HG02870 (cell line): Measurements from ENCODE around the gene PTPRJ.
"Not testable (repeated sequence)": the region's sequence is repeated elsewhere in the genome, so short reads cannot be mapped to it uniquely, and the experiment has no call there.

Experiments used
- ATAC-seq: cut with Tn5 transposase; IDR thresholded peaks from one replicate; pipeline ENCODE4 v1.9.1; 2021; ENCODE audit warnings: mild to moderate bottlenecking, moderate library complexity; ENCODE audit not compliant: unreplicated experiment

The PTPRJ gene

DNA sequence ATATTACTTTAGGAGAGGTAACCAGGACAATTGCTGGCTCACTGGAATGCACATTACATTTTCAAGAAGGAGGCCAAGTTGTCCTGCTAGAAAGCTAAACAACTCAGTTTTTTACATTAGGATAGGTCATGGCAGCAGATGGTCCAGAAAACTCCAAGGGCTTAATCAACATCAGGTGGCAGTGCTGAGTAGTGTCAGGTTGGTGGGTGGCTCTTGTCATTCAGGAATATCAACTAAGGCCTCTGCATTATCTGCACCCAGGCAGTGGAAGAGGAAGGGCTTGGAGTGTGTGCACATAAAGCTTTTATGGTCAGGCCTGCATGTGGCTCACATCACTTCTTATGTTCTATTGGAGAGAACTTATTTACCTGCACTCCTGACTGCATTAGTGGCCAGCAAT, 204.1 kb downstream of the PTPRJ start:
- no peak for ATAC-seq

DNA sequence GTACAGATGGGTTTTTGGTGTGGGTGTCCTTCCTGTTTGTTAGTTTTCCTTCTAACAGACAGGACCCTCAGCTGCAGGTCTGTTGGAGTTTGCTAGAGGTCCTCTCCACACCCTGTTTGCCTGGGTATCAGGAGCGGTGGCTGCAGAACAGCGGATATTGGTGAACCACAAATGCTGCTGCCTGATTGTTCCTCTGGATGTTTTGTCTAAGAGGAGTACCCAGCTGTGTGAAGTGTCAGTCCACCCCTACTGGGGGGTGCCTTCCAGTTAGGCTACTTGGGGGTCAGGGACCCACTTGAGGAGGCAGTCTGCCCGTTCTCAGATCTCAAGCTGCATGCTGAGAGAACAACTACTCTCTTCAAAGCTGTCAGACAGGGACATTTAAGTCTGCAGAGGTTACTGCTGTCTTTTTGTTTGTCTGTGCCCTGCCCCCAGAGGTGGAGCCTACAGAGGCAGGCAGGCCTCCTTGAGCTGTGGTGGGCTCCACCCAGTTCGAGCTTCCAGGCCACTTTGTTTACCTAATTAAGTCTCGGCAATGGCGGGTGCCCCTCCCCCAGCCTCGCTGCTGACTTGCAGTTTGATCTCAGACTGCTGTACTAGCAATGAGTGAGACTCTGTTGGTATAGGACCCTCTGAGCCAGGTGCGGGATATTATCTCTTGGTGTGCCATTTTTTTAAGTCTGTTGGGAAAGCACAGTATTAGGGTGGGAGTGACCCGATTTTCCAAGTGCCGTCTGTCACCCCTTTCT, 210.7 kb downstream of the PTPRJ start:
- ATAC-seq = not testable (repeated sequence)

DNA sequence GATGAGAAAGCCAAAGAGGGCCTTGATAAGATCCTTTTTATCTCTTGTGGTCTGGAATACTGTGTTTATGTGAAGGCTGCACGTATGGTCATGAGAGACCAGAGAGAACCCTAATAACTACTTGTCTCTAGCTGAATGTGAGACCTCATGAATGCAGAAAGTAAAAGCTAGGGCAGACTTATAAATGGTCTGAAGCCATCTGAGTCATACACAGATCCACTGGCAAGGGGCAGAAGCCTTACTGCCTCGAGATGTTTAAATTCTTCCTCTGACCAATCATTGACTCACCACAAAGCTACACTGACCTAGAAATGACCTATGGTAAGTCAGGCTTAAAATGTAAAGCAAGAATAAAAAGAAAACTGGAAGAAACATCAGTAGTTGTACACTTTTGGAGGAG, 213.5 kb downstream of the PTPRJ start:
- no peak for ATAC-seq

- no peak for ATAC-seq
These were observed 227.5 kb downstream of the PTPRJ start for GRCh38 chr11:48207881-48208280.

DNA sequence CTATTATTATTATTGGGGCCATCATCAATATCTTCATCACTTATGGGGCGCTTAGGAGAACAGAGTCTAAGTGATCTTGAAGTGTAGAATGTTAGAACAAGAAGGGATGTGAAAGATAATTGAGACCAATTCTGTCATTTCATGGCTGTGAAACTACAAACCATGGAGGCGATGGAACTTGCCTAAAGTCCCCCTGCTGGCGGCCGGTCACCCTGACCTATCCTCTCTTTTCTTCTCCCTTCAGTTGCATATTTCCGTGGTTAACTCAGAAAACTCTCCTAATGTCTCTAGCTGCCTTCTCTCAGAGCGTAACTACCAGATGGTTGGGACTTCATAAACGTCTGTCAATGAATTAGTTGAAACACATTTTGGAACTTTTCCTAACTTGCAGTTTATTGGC, 229.7 kb downstream of the PTPRJ start:
- no peak for ATAC-seq

DNA sequence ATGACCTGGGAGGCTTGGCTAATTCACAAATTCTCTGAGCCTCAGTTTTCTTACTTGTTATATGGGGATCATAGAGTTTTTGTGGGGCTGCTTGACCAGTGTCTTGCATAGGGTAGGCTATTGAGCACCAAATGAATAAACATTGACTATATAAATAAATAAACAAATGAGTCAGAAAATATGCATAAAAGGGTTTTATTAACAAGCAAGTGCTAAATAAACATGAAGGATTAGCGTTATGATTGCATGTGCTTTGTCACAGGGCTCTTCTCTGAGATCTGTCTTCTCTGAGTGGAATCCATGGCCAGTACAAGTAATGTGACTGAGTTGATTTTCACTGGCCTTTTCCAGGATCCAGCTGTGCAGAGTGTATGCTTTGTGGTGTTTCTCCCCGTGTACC, 236.2 kb downstream of the PTPRJ start, which contains the start of gene OR4B1:
Gene OR4B1 (plus strand): TSS at position 301 of the 400 bp plus-strand sequence. CDS start 0 bp downstream, at position 301.
- no peak for ATAC-seq
